GM18498 (cell line): Measurements from ENCODE around the gene PTPN7.

Source experiments
- ATAC-seq: cut with Tn5 transposase; IDR thresholded peaks from one replicate; pipeline ENCODE4 v1.9.1; 2021; ENCODE audit warnings: mild to moderate bottlenecking, moderate library complexity; ENCODE audit not compliant: unreplicated experiment

PTPN7 gene

GRCh38 chr1:202133496-202133895 is 26.9 kb downstream of the PTPN7 start:
- ATAC-seq: no peak

GRCh38 chr1:202133001-202133400 is 27.4 kb downstream of the PTPN7 start:
- no peak for ATAC-seq

GRCh38 chr1:202131956-202132821 is 28.2 kb downstream of the PTPN7 start:
- ATAC-seq: no peak

- no peak for ATAC-seq
Measured at GRCh38 chr1:202130816-202131522, 29.4 kb downstream of the PTPN7 start.

GRCh38 chr1:202130297-202130721 is 30.1 kb downstream of the PTPN7 start:
- ATAC-seq: no peak

GRCh38 chr1:202129453-202130296 is 30.7 kb downstream of the PTPN7 start:
- no peak for ATAC-seq

GRCh38 chr1:202127836-202128622 is 32.4 kb downstream of the PTPN7 start:
- no peak for ATAC-seq

- no peak for ATAC-seq
Measured at GRCh38 chr1:202127061-202127460, 33.3 kb downstream of the PTPN7 start.

GRCh38 chr1:202126426-202126825 is 34.0 kb downstream of the PTPN7 start:
- ATAC-seq: no peak

- no peak for ATAC-seq
Measured at GRCh38 chr1:202125611-202126010, 34.8 kb downstream of the PTPN7 start.

- ATAC-seq: no peak
Measured at GRCh38 chr1:202124142-202124541, 36.3 kb downstream of the PTPN7 start.

- no peak for ATAC-seq
Measured at GRCh38 chr1:202123336-202123813, 37.0 kb downstream of the PTPN7 start.

GRCh38 chr1:202122639-202123335 is 37.6 kb downstream of the PTPN7 start, which contains the start of gene GPR37L1:
Gene GPR37L1, plus strand, starts transcription at chr1:202122917. Its CDS starts 47 bp downstream, at chr1:202122964.
- no peak for ATAC-seq

GRCh38 chr1:202121006-202121405 is 39.4 kb downstream of the PTPN7 start:
- ATAC-seq: no peak

GRCh38 chr1:202117898-202118371 is 42.5 kb downstream of the PTPN7 start:
- no peak for ATAC-seq

GRCh38 chr1:202116287-202116686 is 44.1 kb downstream of the PTPN7 start:
- ATAC-seq: no peak

- no peak for ATAC-seq
Measured at GRCh38 chr1:202113690-202114300, 46.6 kb downstream of the PTPN7 start.

- ATAC-seq: no peak
Measured at GRCh38 chr1:202112859-202113689, 47.3 kb downstream of the PTPN7 start.
